Left kidney (tissue), 8 donors: ENCODE data around the gene ARX. TPM values are rescaled to one million over a fixed set of nuclear protein-coding genes. Genes with fewer than 3 reads are reported as not detected.
A peak's percentile ranks its signal among the peaks of the same experiment; 100 is the strongest.

ENCODE experiments used
- DNase-seq: peaks from one replicate; pipeline ENCODE4 v3.0.0-alpha.2; 2013
- long read RNA-seq, 8 donors: transcript quantifications; one replicate each; lab custom pipeline, GENCODE V29; 2026
- polyA plus RNA-seq: library from polyadenylated mRNA; unstranded; fragments of 120-200 nt; gene quantifications from one replicate; pipeline ENCODE4 v1.2.1, GENCODE V29; 2013; ENCODE audit not compliant: insufficient read length

The ARX gene
- polyA plus RNA-seq: not detected
- long read RNA-seq, donor 1: 0 reads
- long read RNA-seq, donor 2: 0 reads
- long read RNA-seq, donor 3: 0 reads
- long read RNA-seq, donor 4: 0 reads
- long read RNA-seq, donor 5: 0 reads
- long read RNA-seq, donor 6: 0 reads
- long read RNA-seq, donor 7: 0 reads
- long read RNA-seq, donor 8: 0 reads

DNA sequence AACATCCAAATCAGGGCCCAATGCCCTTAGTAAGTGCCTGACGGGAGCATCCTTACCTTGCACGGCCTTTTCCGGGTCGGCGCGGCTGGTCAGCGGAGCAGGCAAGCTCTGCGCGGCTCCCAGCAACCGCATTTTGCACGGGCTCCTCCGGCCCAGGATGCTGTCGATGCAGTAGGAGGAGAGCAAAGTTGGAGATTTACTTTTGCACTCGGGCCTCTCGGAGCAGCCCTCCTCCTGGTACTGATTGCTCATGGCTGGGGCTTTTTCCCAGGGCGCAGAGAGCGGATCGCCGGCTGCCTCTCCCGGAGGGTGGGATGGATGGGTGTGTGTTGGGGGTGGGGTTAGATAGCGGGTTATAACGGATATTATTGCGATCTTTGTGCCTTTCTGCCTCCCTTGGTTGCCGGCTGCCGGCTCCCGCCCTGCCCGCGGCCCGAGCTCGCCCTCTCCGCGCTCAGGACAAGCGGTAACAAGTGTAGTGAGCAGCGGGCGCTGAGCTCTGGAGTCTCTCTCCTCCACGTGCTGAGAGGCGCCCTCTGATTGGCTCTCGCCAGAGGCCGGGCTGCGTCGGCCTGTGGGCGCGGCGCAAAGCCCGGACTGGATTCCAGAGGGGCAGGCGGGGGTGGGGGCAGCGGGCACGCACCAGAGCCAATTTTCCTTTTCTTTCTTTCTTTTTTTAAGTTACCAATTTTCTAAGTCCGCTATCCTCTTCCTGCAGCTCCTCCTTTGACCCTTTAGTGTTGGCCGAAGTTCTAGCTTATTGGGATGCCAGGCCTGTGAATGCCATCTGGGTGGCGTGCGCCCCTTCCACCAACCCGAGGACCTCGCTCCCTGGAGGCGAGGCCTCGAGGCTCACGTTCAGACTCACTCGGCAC lies at the start of gene ARX:
TSS of gene ARX (minus strand) at position 480 of the 875 bp plus-strand sequence. CDS start at position 252, 228 bp downstream.
- DNase-seq: peak; percentile 63

GRCh38 chrX:25059273-25059672 lies 43.5 kb upstream of the ARX start:
- DNase-seq: no peak

GRCh38 chrX:25052798-25053534 lies 37.2 kb upstream of the ARX start:
- no peak for DNase-seq

GRCh38 chrX:25049971-25050370 lies 34.2 kb upstream of the ARX start:
- no peak for DNase-seq

GRCh38 chrX:25049357-25049756 lies 33.6 kb upstream of the ARX start:
- no peak for DNase-seq

- no peak for DNase-seq
Measured at GRCh38 chrX:25048178-25048577, 32.4 kb upstream of the ARX start.

GRCh38 chrX:25043192-25043591 lies 27.4 kb upstream of the ARX start:
- no peak for DNase-seq

DNA sequence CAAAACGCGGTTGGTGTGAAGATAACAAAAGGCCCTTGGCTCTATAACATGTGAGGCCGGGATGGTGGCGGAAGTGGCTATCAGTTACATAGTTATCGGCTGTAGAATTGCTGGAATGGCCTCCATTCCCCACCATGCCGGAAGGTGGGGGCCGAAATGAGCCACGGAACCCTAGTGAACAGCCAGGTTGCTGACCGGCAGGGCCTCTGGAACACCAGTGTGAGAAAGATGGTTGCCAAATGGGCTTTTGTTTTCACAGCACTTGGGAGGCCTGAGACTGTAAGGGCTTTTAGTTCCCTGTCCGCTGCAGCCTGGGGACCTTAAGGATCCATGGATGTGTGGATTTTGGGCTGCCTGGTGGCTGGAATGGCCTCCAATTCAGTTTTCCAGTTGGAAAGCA lies 23.3 kb upstream of the ARX start:
- no peak for DNase-seq

GRCh38 chrX:25034889-25035288 lies 19.1 kb upstream of the ARX start:
- no peak for DNase-seq

DNA sequence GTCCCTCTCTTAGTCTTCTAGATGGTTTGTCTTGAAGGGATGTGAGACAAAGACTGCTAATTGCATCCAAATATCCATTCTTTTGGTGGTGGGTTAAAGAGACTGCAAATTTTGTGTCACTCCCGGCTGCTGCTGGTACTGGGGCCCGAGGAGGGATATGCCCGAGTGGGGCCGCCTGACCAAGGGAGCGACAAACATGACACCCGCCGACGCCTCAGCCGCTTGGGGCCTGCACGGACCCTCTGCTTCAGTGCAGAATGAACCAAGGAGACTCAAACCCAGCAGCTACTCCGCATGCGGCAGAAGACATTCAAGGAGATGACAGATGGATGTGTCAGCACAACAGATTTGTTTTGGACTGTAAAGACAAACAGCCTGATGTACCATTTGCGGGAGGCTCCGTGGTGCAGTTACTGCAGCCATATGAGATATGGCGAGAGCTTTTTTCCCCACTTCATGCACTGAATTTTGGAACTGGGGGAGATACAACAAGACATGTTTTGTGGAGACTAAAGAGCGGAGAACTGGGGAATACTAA lies 13.6 kb upstream of the ARX start:
- DNase-seq: no peak

- no peak for DNase-seq
Measured at GRCh38 chrX:25028726-25029125, 13.0 kb upstream of the ARX start.

DNA sequence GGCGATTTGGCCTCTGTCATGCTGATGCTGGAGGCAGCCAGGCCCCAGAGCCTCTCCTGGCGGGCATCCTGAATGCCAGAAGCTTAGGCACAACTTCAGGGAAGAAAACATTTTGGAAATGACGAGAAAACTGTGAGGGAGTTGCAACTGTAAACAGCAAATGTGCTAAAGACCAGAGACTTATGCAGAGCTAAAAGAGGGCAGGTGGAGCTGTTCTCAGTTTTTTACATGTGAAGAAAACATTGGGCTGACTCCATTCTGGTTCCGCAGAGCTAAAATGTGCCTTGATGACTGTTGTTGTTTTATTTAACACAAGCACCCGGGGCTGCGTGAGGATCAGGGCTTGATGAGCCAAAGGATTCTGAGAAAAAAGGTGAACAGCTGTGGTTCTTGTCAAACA lies 10.8 kb upstream of the ARX start:
- DNase-seq: no peak

GRCh38 chrX:25025615-25026014 lies 9.8 kb upstream of the ARX start:
- no peak for DNase-seq

GRCh38 chrX:25023908-25024307 lies 8.1 kb upstream of the ARX start:
- no peak for DNase-seq

- no peak for DNase-seq
Measured at GRCh38 chrX:25022499-25023325, 6.9 kb upstream of the ARX start.

DNA sequence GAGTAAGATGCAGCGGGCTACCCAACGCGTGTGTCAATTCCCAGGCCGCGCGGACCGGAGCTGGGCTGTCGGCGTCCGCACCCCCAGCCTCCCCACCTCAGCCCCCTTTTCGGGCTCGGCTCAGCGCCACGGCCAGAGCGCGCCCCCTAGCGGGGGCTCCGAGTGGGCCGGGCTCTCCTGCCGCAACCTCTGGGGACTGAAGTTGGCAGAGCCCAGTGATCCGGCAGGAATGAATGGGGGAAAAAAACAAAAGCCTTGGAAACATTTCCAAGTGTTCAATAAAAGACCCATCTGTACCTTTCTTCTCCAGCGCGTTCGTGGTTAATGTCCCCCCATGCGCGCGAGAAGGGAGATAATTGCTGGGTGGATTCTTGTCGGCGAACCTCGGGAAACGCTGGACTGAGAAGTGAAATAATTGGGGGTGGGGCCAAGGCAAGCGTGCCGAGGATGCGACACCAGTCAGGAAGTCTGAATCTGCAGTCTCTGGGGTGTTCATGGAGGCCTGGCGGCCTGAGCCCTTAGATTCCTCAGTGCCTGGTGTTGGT lies 5.2 kb upstream of the ARX start:
- DNase-seq: no peak

GRCh38 chrX:25020391-25020904 lies 4.7 kb upstream of the ARX start:
- DNase-seq: no peak

GRCh38 chrX:25019707-25020390 lies 4.1 kb upstream of the ARX start:
- DNase-seq: no peak

DNA sequence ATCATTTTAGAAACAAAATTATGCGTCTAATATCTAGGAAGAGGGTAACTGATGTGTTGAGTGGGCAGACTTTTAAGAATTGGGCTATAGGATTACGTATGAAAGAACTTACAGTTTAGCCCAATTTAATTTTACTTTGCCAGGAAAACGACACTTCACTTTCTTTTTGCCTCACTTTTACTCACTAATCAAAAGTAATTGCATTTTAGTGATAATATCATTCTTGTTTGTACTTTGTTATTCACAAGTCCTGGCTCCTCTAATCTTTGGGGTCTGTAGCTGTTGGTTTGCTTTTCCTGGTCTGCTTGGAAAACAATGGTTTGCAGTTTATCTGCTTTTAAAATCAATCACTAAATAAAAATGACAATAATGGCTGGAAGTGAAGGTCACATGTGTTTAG lies 2.9 kb upstream of the ARX start:
- no peak for DNase-seq

GRCh38 chrX:25017667-25018247 lies 2.0 kb upstream of the ARX start:
- no peak for DNase-seq
